ENCODE results near the gene ENOX1.

GRCh38 chr13:43170506-43170905, 616.3 kb downstream of the ENOX1 start:
- no peak for TF ChIP-seq EZH2 (conservative IDR thresholded peaks at IDR 0.05; ENCODE audit: low read depth, low read length)
- no peak for TF ChIP-seq CTCF (CRISPR knock-in tag; IDR thresholded peaks at IDR 0.05)
- no peak for TF ChIP-seq NFRKB (IDR thresholded peaks at IDR 0.05)

Measured in HepG2 (cell line).